HEK293 (cell line): ENCODE measurements around the gene DR1.

Source experiments
- CTCF ChIA-PET: fragments of 350-600 bp; formaldehyde crosslinking; extraction: SDS; loops from one replicate; lab custom pipeline; 2021; ENCODE audit warnings: antibody characterized with exemption; lab: Yijun Ruan, JAX
- POLR2A ChIA-PET: fragments of 300-600 bp; formaldehyde crosslinking; extraction: SDS; loops from one replicate; lab custom pipeline; 2020; ENCODE audit warnings: antibody characterized with exemption, inconsistent platforms; lab: Yijun Ruan, JAX
- H3K27ac ChIP-seq: fragments of 200-500 bp; sonication (Bioruptor generic); 2 replicates; pipeline ENCODE4 v1.5.1; 2014; ENCODE audit warnings: low read depth, low read length, control low read depth, inconsistent platforms; ENCODE audit errors: extremely low read depth
- H3K36me3 ChIP-seq, 2 experiments: fragments of 200-500 bp in 1 of 2; sonication (Bioruptor generic) in 1 of 2; 1 replicate in 1 of 2; 2 replicates in 1 of 2; pipeline ENCODE4 v1.5.1; 2014 to 2017; ENCODE audit warnings: inconsistent platforms in 2 of 2, low read length in 2 of 2; ENCODE audit not compliant: control insufficient read depth in 2 of 2, insufficient read depth in 1 of 2
- H3K4me1 ChIP-seq: fragments of 200-500 bp; sonication (Bioruptor generic); 2 replicates; pipeline ENCODE4 v1.5.1; 2014; ENCODE audit warnings: mild to moderate bottlenecking, low read length, inconsistent platforms; ENCODE audit not compliant: control insufficient read depth, insufficient read depth
- H3K4me3 ChIP-seq: 2 replicates; pipeline ENCODE4 v1.5.1; 2011; ENCODE audit warnings: low read depth, mild to moderate bottlenecking, control low read depth, low read length, moderate library complexity
- H3K9me3 ChIP-seq: fragments of 200-500 bp; sonication (Bioruptor generic); 2 replicates; pipeline ENCODE4 v1.5.1; 2014; ENCODE audit warnings: low read depth, low read length, inconsistent platforms; ENCODE audit not compliant: control insufficient read depth, insufficient read depth
- IKZF3 ChIP-seq: fragments of 450-650 bp; IDR thresholded peaks from 2 replicates; pipeline ENCODE4 v1.5.0; 2018; ENCODE audit warnings: missing biosample characterization, mild to moderate bottlenecking, missing genetic modification characterization, moderate library complexity
- SCRT1 ChIP-seq: fragments of 450-650 bp; formaldehyde crosslinking; IDR thresholded peaks from 2 replicates; pipeline ENCODE4 v1.5.1; 2016; ENCODE audit warnings: missing biosample characterization, missing genetic modification characterization, borderline replicate concordance
- SCRT2 ChIP-seq: fragments of 450-650 bp; formaldehyde crosslinking; IDR thresholded peaks from 2 replicates; pipeline ENCODE4 v1.5.1; 2016; ENCODE audit warnings: missing biosample characterization, missing genetic modification characterization
- ZBTB8A ChIP-seq: fragments of 450-650 bp; formaldehyde crosslinking; IDR thresholded peaks from 2 replicates; pipeline ENCODE4 v1.5.1; 2016; ENCODE audit warnings: missing biosample characterization, missing genetic modification characterization
- ZNF211 ChIP-seq: fragments of 450-650 bp; formaldehyde crosslinking; IDR thresholded peaks from 2 replicates; pipeline ENCODE4 v1.5.1; 2016; ENCODE audit warnings: low read depth, missing biosample characterization, missing genetic modification characterization
- ZNF23 ChIP-seq: fragments of 450-650 bp; formaldehyde crosslinking; IDR thresholded peaks from 2 replicates; pipeline ENCODE4 v1.5.1; 2016; ENCODE audit warnings: missing biosample characterization, missing genetic modification characterization, borderline replicate concordance
- ZNF335 ChIP-seq: fragments of 450-650 bp; formaldehyde crosslinking; conservative IDR thresholded peaks from 2 replicates; pipeline ENCODE4 v1.5.1; 2016; ENCODE audit warnings: missing biosample characterization, missing genetic modification characterization
- ZNF416 ChIP-seq: fragments of 450-650 bp; formaldehyde crosslinking; IDR thresholded peaks from 2 replicates; pipeline ENCODE4 v1.5.1; 2016; ENCODE audit warnings: missing biosample characterization, missing genetic modification characterization
- ZNF514 ChIP-seq: fragments of 450-650 bp; formaldehyde crosslinking; IDR thresholded peaks from 2 replicates; pipeline ENCODE4 v1.5.1; 2016; ENCODE audit warnings: missing biosample characterization, missing genetic modification characterization
- ZNF558 ChIP-seq: fragments of 450-650 bp; formaldehyde crosslinking; IDR thresholded peaks from 2 replicates; pipeline ENCODE4 v1.5.1; 2016; ENCODE audit warnings: missing biosample characterization, missing genetic modification characterization
- ZNF777 ChIP-seq: fragments of 450-650 bp; formaldehyde crosslinking; IDR thresholded peaks from 2 replicates; pipeline ENCODE4 v1.5.1; 2017; ENCODE audit warnings: missing biosample characterization, missing genetic modification characterization, borderline replicate concordance
- ZNF785 ChIP-seq: fragments of 450-650 bp; formaldehyde crosslinking; IDR thresholded peaks from 2 replicates; pipeline ENCODE4 v1.5.1; 2016; ENCODE audit warnings: missing biosample characterization, missing genetic modification characterization
- ZNF843 ChIP-seq: fragments of 450-650 bp; formaldehyde crosslinking; IDR thresholded peaks from 2 replicates; pipeline ENCODE4 v1.5.1; 2016; ENCODE audit warnings: missing biosample characterization, missing genetic modification characterization
- TF ChIP-seq, protein P1 (sequence below): fragments of 450-650 bp; IDR thresholded peaks from 2 replicates; pipeline ENCODE4 v1.5.1; 2018; ENCODE audit warnings: missing biosample characterization, missing genetic modification characterization
- TF ChIP-seq, protein P2 (sequence below): fragments of 450-650 bp; formaldehyde crosslinking; IDR thresholded peaks from 2 replicates; pipeline ENCODE4 v1.5.1; 2016; ENCODE audit warnings: missing biosample characterization, missing genetic modification characterization
- TF ChIP-seq, protein P3 (sequence below): fragments of 450-650 bp; IDR thresholded peaks from 2 replicates; pipeline ENCODE4 v1.5.1; 2018; ENCODE audit warnings: missing biosample characterization, mild to moderate bottlenecking, missing genetic modification characterization

DR1 gene

DNA sequence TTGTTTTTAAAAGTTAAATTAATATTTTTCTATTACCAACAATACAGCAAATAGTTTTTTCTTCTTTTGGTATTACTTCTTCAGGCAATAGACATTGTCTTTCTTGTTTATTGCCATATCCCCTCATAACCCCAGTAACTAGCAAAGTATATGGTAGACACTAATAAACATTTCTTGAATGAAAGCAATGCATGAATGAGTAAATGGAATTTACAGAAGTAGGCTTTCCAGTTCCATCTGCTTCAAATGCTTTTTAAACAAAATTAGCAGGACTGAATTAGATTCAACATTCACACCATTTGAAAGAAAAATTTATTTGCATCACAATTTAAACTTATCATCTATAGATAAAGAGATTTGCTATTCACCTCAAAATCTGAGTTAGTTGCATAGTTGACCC lies 5.6 kb upstream of the DR1 start:
- Histone ChIP-seq H3K4me1 (no peaks in the 10 kb centered on the region), H3K4me3 (no peak overlapping the region), H3K36me3 (peaks cover 0 to 19% of the 10 kb centered on the region in 2 experiments; a peak in 1 of 3 replicates), H3K27ac (no peak overlapping the region), H3K9me3 (no peaks in the 10 kb centered on the region)
- CTCF ChIA-PET = interaction anchor here (1.5 to 1.7 kb wide), 2 partner anchors 12 to 36 kb away, joined by 3 to 7 read pairs; no protein-coding TSS in a partner anchor
- no peak for TF ChIP-seq ZNF777 (tag by site-specific recombination)
- POLR2A ChIA-PET = no interaction called here

- ChIA-PET POLR2A (interaction anchor here (0.6 to 1.6 kb wide), 4 partner anchors 15 to 163 kb away, joined by 4 to 12 read pairs (median 8); partner anchors contain the start of gene FNBP1L), CTCF (no interaction called here)
- H3K9me3 ChIP-seq = no peaks in the 10 kb centered on the region
- no peak overlapping the region for H3K4me3 ChIP-seq
- H3K27ac ChIP-seq = no peak overlapping the region
- H3K36me3 ChIP-seq = no peaks in the 10 kb centered on the region
- TF ChIP-seq ZBTB8A (tag by site-specific recombination) (no peak), ZNF514 (tag by site-specific recombination) (no peak), ZNF211 (no peak), IKZF3 (tag by site-specific recombination) (no peak), ZNF843 (tag by site-specific recombination) (no peak), ZNF23 (tag by site-specific recombination) (no peak)
- TF ChIP-seq, protein P1, sequence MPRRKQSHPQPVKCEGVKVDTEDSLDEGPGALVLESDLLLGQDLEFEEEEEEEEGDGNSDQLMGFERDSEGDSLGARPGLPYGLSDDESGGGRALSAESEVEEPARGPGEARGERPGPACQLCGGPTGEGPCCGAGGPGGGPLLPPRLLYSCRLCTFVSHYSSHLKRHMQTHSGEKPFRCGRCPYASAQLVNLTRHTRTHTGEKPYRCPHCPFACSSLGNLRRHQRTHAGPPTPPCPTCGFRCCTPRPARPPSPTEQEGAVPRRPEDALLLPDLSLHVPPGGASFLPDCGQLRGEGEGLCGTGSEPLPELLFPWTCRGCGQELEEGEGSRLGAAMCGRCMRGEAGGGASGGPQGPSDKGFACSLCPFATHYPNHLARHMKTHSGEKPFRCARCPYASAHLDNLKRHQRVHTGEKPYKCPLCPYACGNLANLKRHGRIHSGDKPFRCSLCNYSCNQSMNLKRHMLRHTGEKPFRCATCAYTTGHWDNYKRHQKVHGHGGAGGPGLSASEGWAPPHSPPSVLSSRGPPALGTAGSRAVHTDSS (tag by site-specific recombination) = no peak
- H3K4me1 ChIP-seq = no peaks in the 10 kb centered on the region
Measured at GRCh38 chr1:93344484-93344883, 1.2 kb upstream of the DR1 start.

DNA sequence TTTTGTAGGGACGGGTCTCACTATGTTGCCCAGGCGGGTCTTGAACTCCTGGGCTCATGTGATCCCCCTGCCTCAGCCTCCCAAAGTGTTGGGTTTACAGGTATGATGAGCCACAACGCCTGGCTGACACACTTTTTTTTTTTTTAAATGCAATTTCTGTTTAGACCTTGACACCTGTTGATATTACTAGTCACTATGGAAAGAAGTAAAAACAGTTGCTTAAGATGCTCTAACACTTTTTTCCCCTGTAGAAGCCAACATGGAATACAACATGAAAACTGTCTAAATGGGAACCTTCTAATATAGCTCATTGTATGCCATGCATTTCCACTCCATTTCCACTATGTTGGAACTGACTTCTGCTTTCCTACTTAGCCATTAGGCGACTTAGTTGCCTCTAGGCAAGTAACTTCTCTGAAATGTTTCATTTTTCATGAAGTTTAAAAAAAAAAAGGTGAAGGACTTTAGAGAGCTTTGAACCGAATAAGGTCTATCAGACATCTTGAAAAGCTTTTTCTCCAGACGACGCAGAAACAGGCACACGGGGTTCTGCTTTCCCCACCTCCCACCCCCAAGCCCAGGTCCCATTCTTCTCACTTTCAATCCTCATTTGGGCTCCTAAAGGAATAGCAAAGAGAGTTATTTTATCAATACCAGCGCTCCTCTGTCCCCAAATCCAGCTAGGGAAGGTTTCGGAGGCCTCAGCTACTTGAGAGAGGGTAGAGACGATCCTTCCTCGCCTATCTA lies 648 bp upstream of the DR1 start:
- Histone ChIP-seq H3K9me3 (no peaks in the 10 kb centered on the region), H3K36me3 (no peaks in the 10 kb centered on the region), H3K4me1 (peaks cover 1% of the 10 kb centered on the region; the same call in 1 of the 2 replicates), H3K27ac (peak overlapping the region; percentile 98), H3K4me3 (peak overlapping the region; percentile 99)
- POLR2A ChIA-PET = interaction anchor here (0.6 to 1.6 kb wide), 9 partner anchors 9 to 501 kb away, joined by 3 to 12 read pairs (median 6); partner anchors contain the start of genes FNBP1L and MTF2
- peak; percentile 90 for TF ChIP-seq SCRT1 (tag by site-specific recombination)
- TF ChIP-seq, protein P2, sequence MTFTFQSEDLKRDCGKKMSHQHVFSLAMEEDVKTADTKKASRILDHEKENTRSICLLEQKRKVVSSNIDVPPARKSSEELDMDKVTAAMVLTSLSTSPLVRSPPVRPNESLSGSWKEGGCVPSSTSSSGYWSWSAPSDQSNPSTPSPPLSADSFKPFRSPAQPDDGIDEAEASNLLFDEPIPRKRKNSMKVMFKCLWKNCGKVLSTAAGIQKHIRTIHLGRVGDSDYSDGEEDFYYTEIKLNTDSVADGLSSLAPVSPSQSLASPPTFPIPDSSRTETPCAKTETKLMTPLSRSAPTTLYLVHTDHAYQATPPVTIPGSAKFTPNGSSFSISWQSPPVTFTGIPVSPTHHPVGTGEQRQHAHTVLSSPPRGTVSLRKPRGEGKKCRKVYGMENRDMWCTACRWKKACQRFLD (tag by site-specific recombination) = no peak
- no peak for TF ChIP-seq ZNF785
- TF ChIP-seq ZNF558 = 0 out of 2 replicates have a peak, but pooled peaks have one; percentile 24
- peak; percentile 76; the same call in 1 of the 2 replicates for TF ChIP-seq ZNF335 (tag by site-specific recombination)
- TF ChIP-seq, protein P3, sequence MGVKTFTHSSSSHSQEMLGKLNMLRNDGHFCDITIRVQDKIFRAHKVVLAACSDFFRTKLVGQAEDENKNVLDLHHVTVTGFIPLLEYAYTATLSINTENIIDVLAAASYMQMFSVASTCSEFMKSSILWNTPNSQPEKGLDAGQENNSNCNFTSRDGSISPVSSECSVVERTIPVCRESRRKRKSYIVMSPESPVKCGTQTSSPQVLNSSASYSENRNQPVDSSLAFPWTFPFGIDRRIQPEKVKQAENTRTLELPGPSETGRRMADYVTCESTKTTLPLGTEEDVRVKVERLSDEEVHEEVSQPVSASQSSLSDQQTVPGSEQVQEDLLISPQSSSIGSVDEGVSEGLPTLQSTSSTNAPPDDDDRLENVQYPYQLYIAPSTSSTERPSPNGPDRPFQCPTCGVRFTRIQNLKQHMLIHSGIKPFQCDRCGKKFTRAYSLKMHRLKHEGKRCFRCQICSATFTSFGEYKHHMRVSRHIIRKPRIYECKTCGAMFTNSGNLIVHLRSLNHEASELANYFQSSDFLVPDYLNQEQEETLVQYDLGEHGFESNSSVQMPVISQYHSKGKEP = no peak
- peak; percentile 94 for TF ChIP-seq SCRT2 (tag by site-specific recombination)
- TF ChIP-seq ZNF416 (tag by site-specific recombination) = no peak
- CTCF ChIA-PET = interaction anchor here (1.0 kb wide), 2 partner anchors 30 to 40 kb away, joined by 4 to 5 read pairs; no protein-coding TSS in a partner anchor
